DOHH2 (cell line): ENCODE measurements around the gene FAM241A.
A peak's percentile ranks its signal among the peaks of the same experiment; 100 is the strongest.
"Not testable (repeated sequence)": the region's sequence is repeated elsewhere in the genome, so short reads cannot be mapped to it uniquely, and the experiment has no call there.

Experiments used
- H3F3A ChIP-seq: fragments of 200-600 bp; sonication (generic), shearing (Covaris generic); 2 replicates; pipeline ENCODE4 v1.6.0; 2016; ENCODE audit warnings: antibody characterized with exemption, mild to moderate bottlenecking; ENCODE audit not compliant: control insufficient read depth, insufficient read depth
- H3K27ac ChIP-seq: fragments of 200-600 bp; sonication (generic); 2 replicates; pipeline ENCODE4 v1.5.1; 2014; ENCODE audit warnings: low read depth, mild to moderate bottlenecking, low read length, moderate library complexity
- H3K27me3 ChIP-seq: fragments of 200-600 bp; sonication (generic); 2 replicates; pipeline ENCODE4 v1.6.1; 2014; ENCODE audit warnings: mild to moderate bottlenecking, low read length, mixed read lengths; ENCODE audit not compliant: control insufficient read depth
- H3K36me3 ChIP-seq: fragments of 200-600 bp; sonication (generic); 2 replicates; pipeline ENCODE4 v1.6.1; 2014; ENCODE audit warnings: mild to moderate bottlenecking, low read length, moderate library complexity, mixed read lengths; ENCODE audit not compliant: control insufficient read depth
- H3K4me1 ChIP-seq: fragments of 200-600 bp; sonication (generic); 2 replicates; pipeline ENCODE4 v1.6.1; 2014; ENCODE audit warnings: mild to moderate bottlenecking, low read length, mixed read lengths; ENCODE audit not compliant: control insufficient read depth
- H3K4me2 ChIP-seq: fragments of 200-600 bp; sonication (generic); 2 replicates; pipeline ENCODE4 v1.6.0; 2014; ENCODE audit warnings: mild to moderate bottlenecking, low read length, moderate library complexity
- H3K4me3 ChIP-seq: fragments of 200-600 bp; sonication (generic); 2 replicates; pipeline ENCODE4 v1.5.1; 2014; ENCODE audit warnings: mild to moderate bottlenecking, low read length, mixed read lengths
- H3K79me2 ChIP-seq: fragments of 200-600 bp; sonication (generic); 2 replicates; pipeline ENCODE4 v1.6.1; 2014; ENCODE audit warnings: mild to moderate bottlenecking, low read length, mixed read lengths; ENCODE audit not compliant: control insufficient read depth
- H3K9me2 ChIP-seq: fragments of 200-600 bp; sonication (generic); replicated peaks from 2 replicates; pipeline ENCODE4 v1.6.1; 2014; ENCODE audit warnings: mild to moderate bottlenecking, low read length, mixed read lengths; ENCODE audit not compliant: control insufficient read depth
- H3K9me3 ChIP-seq: fragments of 200-600 bp; sonication (generic); 2 replicates; pipeline ENCODE4 v1.6.1; 2014; ENCODE audit warnings: antibody characterized with exemption, low read length, mixed read lengths; ENCODE audit not compliant: control insufficient read depth, insufficient read depth
- H4K20me1 ChIP-seq: fragments of 200-600 bp; sonication (generic); 2 replicates; pipeline ENCODE4 v1.6.0; 2014; ENCODE audit warnings: low read depth, mild to moderate bottlenecking, antibody characterized with exemption, low read length, moderate library complexity; ENCODE audit not compliant: control insufficient read depth, insufficient read depth
- CTCF ChIP-seq: fragments of 200-600 bp; sonication (generic); IDR thresholded peaks from one replicate; pipeline ENCODE4 v1.5.1; 2014; ENCODE audit warnings: antibody characterized with exemption, mild to moderate bottlenecking, low read depth, low read length; ENCODE audit not compliant: poor library complexity, severe bottlenecking
- EZH2phosphoT487 ChIP-seq: fragments of 200-600 bp; sonication (generic); IDR thresholded peaks from 2 replicates; pipeline ENCODE4 v1.6.1; 2017; ENCODE audit warnings: borderline replicate concordance, mild to moderate bottlenecking, antibody characterized with exemption, low read length, moderate library complexity, mixed read lengths

The FAM241A gene

GRCh38 chr4:112176596-112176995 is 31.3 kb downstream of the FAM241A start:
- H3K27me3 ChIP-seq: no peaks in the 10 kb centered on the region
- peaks cover 74% of the 10 kb centered on the region for H3K36me3 ChIP-seq
- H3F3A ChIP-seq: peaks cover 15% of the 10 kb centered on the region
- no peaks in the 10 kb centered on the region for H3K9me2 ChIP-seq
- peak overlapping the region; percentile 94 for H3K27ac ChIP-seq
- peaks cover 56% of the 10 kb centered on the region for H3K4me1 ChIP-seq
- TF ChIP-seq CTCF (no peak), EZH2phosphoT487 (no peak)
- no peak overlapping the region for H3K4me3 ChIP-seq
- H4K20me1 ChIP-seq: no peaks in the 10 kb centered on the region
- H3K9me3 ChIP-seq: no peaks in the 10 kb centered on the region
- peaks cover 85% of the 10 kb centered on the region for H3K79me2 ChIP-seq
- H3K4me2 ChIP-seq: peak overlapping the region; percentile 24

- H3K27me3 ChIP-seq, H3K9me3 ChIP-seq, H3F3A ChIP-seq, H3K4me2 ChIP-seq, H3K27ac ChIP-seq, H3K4me3 ChIP-seq, H3K9me2 ChIP-seq, H4K20me1 ChIP-seq: not testable (repeated sequence)
- Histone ChIP-seq H3K36me3 (peaks cover 73% of the 10 kb centered on the region), H3K79me2 (peaks cover 78% of the 10 kb centered on the region), H3K4me1 (peaks cover 35% of the 10 kb centered on the region)
Measured at GRCh38 chr4:112178741-112179140, 33.5 kb downstream of the FAM241A start.

- no peak overlapping the region for H3K4me2 ChIP-seq
- TF ChIP-seq EZH2phosphoT487 (no peak), CTCF (no peak)
- H3K9me3 ChIP-seq: no peaks in the 10 kb centered on the region
- H3K27ac ChIP-seq: no peak overlapping the region
- H3K79me2 ChIP-seq: peaks cover 53% of the 10 kb centered on the region
- H3K4me3 ChIP-seq: no peak overlapping the region
- H3K9me2 ChIP-seq: no peaks in the 10 kb centered on the region
- peaks cover 9% of the 10 kb centered on the region; the same call in 1 of the 2 replicates for H3F3A ChIP-seq
- peaks cover 8% of the 10 kb centered on the region for H3K4me1 ChIP-seq
- no peaks in the 10 kb centered on the region for H4K20me1 ChIP-seq
- peaks cover 62% of the 10 kb centered on the region for H3K36me3 ChIP-seq
- H3K27me3 ChIP-seq: no peaks in the 10 kb centered on the region
Measured at GRCh38 chr4:112181358-112182000, 36.2 kb downstream of the FAM241A start.

GRCh38 chr4:112182604-112183003 is 37.4 kb downstream of the FAM241A start:
- H4K20me1 ChIP-seq: no peaks in the 10 kb centered on the region
- H3K9me3 ChIP-seq: no peaks in the 10 kb centered on the region
- no peak overlapping the region for H3K27ac ChIP-seq
- TF ChIP-seq CTCF (no peak), EZH2phosphoT487 (no peak)
- no peaks in the 10 kb centered on the region for H3K27me3 ChIP-seq
- H3K9me2 ChIP-seq: no peaks in the 10 kb centered on the region
- H3F3A ChIP-seq: peaks cover 7% of the 10 kb centered on the region; the same call in 1 of the 2 replicates
- no peaks in the 10 kb centered on the region for H3K4me1 ChIP-seq
- H3K4me3 ChIP-seq: no peak overlapping the region
- peaks cover 62% of the 10 kb centered on the region for H3K36me3 ChIP-seq
- peaks cover 42% of the 10 kb centered on the region for H3K79me2 ChIP-seq
- H3K4me2 ChIP-seq: no peak overlapping the region
